NK-92 (cell line): ENCODE measurements around the gene PTPN14.
"Not testable (repeated sequence)": the region's sequence is repeated elsewhere in the genome, so short reads cannot be mapped to it uniquely, and the experiment has no call there.

ENCODE experiments used
- DNase-seq: peaks from one replicate; lab custom pipeline; 2025; ENCODE audit not compliant: unreplicated experiment; lab: John Stamatoyannopoulos, UW

The PTPN14 gene

DNA sequence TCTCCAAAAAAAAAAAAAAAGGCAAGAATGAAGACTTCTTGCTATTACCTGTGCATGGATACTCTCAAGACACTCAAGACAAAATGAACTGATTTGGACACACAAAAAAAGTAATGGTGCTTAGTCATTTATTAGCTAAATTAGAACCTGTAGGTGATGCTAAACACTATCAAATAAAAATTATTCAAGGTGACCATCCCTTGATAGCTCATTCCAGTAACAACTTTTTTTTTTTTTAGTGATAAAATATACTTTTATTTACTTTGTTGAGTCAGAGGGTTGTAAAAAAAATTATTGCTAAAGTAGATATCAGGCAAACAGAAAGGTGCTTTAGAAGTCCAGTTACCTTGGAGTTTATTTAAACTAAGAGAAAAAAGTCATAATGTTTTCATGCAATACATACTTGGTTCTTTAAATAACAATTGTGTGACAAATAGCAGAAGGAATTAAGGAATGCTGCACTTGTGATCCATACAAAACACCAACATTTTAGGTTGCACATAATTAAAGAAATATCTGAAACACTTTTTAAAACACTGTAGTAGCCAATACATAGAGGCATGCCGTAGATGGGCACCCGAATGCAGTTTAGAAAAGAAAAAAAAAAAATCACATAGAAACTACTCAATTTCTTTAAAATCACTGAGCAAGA lies 69.3 kb downstream of the PTPN14 start:
- not testable (repeated sequence) for DNase-seq

DNA sequence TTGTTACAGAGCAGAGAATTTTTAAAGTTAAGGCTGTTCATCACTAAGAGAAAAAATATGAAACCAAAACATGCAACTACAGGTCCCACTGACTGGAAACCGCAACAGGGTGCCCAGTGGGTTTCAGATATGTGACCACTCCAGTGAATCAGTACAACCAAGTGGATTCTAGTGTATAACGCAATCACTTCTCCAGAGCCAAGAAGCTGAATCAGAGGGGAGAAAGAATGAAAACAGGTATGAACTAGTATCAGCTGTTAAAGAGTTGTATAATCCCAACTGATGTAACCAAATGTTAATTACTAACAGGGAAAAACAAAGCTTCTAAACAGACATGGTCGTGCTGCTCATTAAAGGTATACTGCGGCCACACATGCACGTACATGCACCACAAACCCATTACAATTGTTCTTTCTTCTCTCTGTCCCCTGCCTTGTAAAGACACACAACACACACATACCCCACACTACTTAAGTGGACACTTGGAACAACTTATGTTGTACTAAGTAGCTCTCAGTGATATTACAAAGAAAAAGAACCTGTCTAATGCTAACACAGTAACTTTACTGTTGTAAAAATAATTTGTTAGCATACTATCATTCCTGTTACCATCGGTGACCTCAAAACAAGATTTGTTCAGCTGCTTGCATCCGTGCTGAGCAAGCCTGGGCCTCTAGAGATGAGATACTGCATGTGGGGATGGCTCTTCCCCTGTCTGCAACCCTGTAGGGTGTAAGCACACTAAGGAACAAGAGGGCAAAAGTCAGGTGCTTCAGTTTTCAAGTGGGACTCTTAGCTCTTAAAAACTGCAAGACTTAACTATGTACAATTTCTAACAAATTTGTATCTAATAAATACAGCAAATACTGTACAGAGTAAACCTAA lies 74.2 kb downstream of the PTPN14 start:
- no peak for DNase-seq

DNA sequence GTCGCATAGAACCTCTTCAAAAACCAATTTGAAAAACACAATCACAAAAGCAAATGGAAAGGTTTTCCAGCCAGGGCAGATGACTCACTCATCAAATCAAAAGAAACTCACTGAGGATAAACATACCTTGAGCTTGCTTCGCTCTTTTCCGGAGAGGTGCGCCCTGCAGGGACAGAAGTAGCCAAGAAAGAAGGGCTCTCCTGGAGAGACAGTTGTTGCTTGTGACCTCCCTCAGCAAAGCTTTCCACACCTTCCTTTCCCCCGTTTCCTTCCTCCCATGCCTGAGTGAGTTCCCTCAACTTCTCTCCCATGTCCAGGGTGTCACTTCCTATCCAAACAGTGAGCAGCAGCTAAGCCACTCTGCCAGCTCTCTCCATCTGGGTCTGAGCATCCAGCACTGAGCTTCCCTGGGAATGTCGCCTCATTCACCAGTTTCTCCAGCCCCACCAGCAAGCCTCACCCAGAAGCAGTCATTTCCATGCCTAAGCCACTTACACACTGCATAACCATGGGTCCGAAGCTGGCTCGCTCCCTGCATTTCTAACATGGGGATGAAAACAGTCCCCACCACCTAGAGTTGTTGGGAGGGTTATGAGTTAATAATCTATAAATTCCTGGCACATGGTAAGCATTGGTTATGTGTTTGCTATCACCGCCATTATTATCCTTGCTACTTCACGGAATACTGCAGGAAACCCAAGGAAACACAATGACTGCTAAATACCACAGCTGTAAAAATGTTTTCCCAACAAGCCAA lies 75.0 kb downstream of the PTPN14 start:
- DNase-seq = no peak

DNA sequence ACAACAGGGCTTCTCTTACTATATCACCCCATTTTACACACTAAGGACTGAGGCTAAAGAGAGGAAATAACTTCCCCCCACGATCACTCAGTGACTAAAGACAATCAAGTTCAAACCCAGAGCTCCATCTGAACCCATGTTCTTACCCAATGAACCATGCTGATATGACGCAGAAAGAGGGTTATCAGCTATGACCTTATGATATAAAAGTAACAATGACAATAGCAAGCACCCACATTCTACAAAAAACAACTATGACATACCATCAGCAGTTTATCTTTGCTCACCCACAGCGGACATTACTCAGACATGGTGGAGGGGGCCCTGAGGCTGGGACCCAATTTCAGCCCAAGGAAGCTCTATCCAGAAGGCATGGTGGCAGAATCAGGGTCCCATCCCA lies 75.7 kb downstream of the PTPN14 start:
- no peak for DNase-seq

DNA sequence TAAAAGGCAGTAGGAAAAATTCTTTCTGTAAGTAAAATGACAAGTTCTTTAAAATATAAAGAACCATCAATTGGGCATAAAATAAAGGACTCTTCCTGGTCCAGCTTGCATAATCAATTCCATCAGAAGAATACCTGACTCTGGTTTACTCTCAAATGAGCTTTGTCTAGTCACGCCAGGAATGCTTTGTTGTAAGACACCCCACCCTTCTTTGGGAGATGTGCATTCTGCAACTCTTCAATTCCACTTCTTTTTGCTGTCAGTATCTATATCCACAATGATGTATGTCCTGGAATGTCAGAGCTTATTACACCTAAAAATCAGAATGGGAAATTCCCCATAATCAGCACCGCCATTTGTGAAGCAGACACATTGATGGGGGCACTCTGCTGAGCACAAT lies 76.1 kb downstream of the PTPN14 start:
- no peak for DNase-seq

DNA sequence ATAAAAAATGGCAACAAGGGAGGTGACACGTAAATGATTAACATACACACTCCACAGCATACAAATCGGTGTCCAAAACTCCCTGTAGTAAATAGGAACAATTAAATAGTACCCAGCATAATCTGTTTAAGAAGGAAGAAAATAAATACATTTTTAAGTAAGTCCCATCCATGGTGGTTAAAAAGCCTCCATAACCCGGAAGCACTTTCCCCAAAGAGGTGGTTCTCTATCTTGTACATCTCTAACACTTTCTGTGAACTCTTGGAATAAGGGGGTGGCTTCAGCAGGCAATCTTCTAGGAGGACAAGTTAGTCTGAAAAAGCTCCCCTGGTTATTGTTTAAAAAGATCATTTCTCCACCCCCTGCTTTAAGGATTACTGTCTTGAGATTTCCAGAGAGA lies 76.9 kb downstream of the PTPN14 start:
- DNase-seq = no peak

DNA sequence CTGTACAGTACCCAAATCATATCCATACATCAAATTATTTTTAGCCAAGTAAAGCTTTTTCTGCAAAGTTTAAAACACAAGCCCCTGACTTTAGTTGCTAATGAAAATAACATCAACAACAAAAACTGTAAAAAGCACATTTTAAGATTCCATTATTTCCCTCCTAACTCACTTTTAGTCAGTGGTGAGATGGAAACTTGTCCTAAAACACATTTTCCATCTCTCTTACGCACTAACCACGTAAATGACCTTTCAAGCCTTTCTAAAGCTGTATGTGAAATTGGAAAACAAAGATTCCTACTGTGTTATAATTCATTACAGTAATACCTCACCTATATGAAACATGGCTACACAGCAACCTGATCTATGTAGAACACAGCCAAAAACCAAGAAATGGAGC lies 77.5 kb downstream of the PTPN14 start:
- no peak for DNase-seq

DNA sequence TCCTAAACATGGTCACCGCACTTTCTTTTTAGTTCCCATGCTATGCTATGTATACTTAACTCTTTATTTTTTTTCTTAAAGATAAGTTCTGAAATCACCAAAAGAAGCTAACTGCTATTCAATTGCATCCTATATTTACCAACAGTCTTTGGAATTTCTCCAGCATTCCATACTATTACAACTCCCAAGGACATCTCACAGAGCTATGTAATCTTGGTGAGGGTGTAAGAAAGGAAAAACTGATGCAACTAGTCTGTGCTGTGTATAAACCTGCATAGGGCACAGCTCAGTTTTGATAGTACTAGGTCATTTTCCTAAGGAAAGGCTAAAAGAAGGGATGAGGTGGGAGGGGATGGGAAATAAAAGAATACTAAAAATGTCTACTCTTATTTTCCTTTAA lies 78.0 kb downstream of the PTPN14 start:
- DNase-seq = no peak

DNA sequence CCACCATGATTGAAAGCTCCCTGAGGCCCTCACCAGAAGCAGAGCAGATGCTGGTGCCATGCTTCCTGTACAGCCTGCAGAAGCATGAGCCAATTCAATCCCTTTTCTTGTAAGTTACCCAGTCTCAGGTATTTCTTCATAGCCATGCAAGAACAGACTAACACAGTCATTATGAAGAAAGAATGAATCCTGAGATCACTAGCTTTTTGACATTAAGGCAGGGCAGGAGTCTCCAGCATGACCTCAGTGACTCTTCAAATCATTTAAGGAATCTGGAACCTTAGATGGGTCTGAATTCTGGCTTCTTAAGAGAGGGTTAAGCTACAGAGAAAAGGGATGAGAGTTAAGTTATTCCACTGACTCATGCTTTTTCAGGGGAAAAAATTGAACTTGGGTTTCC lies 79.0 kb downstream of the PTPN14 start:
- no peak for DNase-seq

DNA sequence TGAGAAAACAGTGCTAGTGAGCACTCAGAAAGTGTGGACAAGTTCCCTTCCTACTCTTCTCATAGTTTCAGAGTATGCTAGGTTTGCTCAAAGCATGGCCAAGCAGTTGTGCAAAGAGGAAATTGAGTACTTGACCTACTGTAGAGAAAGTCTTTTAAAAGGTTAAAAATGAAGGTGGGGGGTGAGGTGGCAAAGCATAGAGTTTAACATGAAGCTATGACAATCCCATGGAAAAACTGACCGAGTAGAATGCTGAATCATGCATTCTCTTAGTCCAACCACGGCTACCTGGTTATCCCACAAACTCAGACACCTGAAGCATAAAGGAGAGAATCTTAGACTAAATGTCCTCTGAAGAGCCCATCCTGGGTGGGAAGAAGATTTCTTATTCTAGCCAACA lies 79.9 kb downstream of the PTPN14 start:
- no peak for DNase-seq

DNA sequence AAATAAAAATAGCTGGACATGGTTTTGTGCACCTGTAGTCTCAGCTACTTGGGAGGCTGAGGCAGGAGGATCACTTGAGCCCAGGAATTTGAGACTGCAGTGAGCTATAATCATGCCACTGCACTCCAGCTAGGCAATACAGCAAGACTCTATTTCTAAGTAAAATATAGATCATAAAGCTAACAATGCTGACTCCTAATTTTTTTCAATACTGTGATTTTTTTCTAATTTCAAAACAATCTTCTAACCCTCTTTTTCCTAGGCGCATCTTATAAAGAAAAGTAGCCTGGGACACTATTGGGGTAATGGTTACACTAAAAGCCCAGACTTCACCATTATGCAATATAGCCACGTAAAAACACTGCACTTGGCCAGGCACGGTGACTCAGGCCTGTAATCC lies 81.3 kb downstream of the PTPN14 start:
- DNase-seq = no peak

DNA sequence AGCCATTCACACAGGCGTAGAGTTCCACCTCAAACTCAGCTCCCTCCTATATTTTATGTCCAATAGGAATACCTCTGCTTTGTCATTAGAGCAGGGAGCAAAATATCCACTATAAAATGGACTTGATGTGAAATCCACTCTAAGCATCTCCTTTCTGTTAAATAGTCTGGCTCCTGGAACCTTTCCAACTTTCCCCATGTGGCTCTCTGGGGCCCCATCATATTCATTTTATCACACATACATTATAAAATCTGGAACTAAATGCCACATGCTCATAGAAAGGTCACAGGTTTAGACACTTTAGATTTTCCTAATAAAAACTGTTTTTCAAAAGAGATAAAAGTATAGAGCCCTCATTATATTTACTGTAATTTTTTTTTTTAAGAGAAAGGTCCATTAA lies 82.1 kb downstream of the PTPN14 start:
- no peak for DNase-seq

DNA sequence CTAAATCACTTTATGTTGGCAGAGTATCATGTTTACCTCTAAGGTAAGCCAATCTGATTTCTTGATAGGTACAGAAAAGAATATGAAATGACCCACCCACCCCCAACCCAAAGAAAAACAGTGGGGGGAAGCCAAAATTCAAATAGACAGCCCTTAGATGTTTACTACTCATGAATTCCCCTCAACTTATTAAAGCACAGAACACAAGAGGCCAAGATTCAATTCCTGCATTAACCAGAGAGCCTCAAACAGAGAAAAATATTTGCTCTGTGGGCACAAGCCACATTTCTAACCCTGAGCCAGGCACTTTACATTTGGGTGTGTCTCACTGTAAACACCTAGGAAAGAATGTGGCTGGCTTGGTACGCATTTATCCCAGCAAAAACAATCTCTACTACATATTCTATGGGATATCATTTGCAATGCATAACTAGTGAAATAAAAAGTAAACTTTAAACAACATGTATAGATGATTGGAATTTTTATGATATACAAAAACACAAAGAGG lies 84.3 kb downstream of the PTPN14 start:
- DNase-seq = no peak

DNA sequence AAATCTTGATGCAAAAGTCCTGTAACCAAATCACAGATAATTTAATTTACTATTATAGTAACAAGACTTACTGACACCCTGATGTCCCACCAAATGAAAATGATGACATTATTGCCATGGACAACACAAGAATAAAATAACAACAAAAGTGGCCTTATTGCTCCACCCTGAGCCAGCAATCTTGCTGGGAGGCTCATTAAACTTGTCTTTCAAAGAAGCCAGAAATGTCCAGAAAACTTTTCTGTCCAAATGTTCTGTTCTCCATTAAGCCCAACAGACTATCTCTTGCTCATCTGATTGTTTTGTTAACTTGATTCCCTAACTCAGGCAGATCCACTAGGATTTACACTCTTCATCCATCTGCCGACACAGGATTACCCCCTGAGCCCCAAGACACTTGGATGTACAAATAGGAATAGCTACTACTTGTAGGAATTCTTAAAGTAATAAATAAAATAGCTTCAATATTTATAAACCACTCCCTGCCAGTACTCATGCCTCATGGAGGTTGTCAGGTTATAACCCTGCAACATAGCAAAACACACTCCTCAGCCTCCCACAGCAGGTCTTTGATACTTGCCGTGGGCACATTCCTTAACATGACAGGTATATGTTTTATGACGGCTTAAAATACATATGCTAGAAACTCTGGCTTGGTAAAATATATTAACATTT lies 84.9 kb downstream of the PTPN14 start:
- DNase-seq = no peak

DNA sequence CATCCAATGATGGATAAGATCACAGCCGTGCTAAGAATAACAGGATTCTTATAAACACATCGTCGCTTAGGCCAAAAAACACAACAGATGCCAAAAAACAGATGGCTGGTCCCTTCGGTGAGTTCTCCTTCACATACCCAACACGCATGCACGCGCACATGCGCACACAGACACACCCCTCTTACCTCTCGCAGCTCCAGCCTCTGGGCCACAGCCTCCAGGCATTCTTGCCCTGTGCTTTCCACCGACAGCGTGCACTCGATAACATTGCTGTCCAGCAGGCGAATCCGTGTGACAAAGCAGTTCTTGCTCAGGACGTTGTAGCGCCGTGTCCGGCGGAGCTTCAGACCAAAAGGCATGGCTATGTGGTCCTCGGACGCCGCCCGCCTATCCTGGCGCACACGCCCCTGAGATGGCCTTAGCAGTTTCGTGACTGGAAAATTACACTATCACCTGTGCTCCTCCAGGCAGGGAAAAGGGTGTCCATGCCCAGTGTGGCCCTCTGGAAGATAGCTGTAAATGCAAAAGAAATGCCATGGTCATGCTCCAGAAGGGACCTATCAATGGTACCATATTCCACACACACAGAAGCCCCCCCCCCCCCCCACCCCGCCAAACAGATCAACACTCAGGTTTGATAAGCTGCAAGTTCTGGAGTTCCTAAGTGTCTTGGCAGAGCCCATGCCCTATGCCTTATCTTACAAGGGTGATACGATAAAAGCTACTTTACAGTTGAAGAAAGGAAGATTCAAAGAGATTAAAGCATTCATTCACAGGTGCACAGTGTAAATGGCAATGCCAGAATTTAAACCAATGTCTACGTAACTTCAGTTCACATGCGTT lies 86.7 kb downstream of the PTPN14 start:
- no peak for DNase-seq

DNA sequence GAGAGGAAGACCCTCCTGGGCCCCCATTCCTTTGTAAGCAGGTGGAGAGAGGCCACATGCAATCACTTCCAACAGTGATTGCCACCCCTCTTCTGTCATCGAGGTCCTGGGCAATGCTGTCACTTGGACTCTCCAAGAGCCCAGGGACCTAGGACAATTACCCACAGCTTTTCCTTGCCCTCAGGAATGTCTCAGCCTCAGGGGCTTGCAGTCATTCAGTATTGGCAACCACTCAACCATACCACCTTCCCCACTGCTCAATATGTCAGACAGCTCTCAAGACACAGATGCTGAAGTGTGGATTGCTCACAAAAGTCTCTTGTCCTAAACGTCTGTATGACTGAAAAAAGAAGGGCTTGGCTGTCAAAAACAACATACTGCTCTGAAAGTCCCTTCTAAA lies 87.8 kb downstream of the PTPN14 start:
- no peak for DNase-seq

DNA sequence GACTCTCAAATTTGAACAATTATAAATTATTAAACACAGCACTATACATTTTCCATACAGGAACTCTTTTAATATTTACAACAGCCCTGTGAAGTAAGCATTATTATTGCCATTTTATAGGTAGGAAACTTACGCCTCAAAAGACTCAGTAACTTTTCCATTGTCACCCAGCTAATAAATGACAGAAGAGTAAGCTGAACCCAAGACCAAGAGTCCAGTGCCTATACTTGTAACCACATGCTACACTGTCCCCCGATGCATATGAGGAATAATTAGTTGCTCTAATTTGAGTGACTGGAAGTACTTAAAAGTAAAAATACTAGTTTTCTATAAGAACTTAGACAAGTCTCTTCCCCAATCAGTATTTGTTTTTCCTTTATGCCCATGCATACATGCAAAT lies 88.5 kb downstream of the PTPN14 start:
- no peak for DNase-seq

DNA sequence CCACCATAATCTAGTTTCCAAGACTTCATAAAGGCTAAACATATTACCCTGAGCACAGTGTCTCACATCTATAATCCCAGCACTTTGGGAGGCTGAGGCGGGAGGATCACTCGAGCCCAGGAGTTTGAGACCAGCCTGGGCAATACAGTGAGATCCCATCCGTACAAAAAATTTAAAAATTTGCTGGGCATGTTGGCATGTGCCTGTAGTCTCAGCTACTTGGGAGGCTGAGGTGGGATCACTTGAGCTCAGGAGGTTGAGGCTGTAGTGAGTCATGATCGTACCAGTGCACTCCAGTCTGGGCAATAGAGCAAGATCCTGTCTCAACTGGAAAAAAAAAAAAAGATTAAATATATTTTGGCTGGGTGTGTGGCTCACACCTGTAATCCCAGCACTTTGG lies 90.1 kb downstream of the PTPN14 start:
- no peak for DNase-seq

DNA sequence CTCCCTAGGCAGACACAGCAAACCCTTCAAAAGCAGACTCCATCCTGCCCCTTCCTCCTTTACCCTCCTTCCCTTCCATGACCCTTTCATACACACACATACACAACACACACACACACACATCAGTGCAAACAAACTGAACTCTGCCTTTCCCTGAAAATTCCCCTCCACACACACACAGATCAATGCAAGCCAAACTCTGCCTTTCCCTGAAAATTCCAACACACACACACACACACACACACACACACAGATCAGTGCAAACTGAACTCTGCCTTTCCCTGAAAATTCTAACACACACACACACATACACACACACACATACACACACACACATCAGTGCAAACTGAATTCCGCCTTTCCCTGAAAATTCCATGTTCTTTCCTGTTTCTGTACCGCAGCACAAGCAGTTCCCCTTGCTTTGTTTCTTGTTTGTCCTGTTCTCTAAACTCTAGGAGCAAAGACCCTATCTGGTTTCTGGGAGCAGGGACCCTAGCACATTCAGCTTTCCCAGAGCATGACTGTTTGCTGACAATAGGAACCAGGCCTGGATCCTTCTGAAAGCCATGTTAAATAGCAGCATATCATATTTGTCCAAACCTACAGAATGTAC lies 91.0 kb downstream of the PTPN14 start:
- DNase-seq = no peak

DNA sequence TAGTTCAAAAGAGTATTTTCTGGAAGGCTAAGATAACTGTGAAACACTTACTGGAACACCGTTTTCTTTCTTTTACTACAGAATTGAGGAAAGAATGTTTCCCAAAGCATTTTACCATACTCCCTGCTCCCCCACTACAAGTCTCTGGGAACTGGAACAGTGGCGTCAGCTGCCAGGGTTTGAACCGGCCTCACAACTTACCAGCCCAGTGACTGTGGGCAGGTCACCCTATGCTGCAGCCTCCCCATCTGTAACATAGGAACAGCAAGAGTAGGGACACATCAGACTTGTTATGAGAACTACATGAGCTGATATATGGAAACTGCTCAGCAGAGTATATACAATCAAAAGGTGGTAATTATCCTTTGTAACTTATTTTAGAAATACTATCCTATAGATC lies 91.5 kb downstream of the PTPN14 start:
- DNase-seq = no peak
